ELR (cell line): Measurements from ENCODE around the gene KIRREL3.

Experiments
- DNase-seq: peaks from one replicate; pipeline ENCODE4 v3.0.0-alpha.2; 2015; ENCODE audit warnings: low read depth

Gene KIRREL3

GRCh38 chr11:126914941-126915340, 85.6 kb downstream of the KIRREL3 start:
- DNase-seq: no peak

- DNase-seq: no peak
Measured at GRCh38 chr11:126914166-126914565, 86.4 kb downstream of the KIRREL3 start.

GRCh38 chr11:126904520-126904919, 96.0 kb downstream of the KIRREL3 start:
- no peak for DNase-seq

- no peak for DNase-seq
Measured at GRCh38 chr11:126901783-126902182, 98.8 kb downstream of the KIRREL3 start.

GRCh38 chr11:126899961-126900748, 100.4 kb downstream of the KIRREL3 start:
- no peak for DNase-seq

GRCh38 chr11:126898802-126899201, 101.8 kb downstream of the KIRREL3 start:
- no peak for DNase-seq

- no peak for DNase-seq
Measured at GRCh38 chr11:126897430-126897829, 103.1 kb downstream of the KIRREL3 start.

DNA sequence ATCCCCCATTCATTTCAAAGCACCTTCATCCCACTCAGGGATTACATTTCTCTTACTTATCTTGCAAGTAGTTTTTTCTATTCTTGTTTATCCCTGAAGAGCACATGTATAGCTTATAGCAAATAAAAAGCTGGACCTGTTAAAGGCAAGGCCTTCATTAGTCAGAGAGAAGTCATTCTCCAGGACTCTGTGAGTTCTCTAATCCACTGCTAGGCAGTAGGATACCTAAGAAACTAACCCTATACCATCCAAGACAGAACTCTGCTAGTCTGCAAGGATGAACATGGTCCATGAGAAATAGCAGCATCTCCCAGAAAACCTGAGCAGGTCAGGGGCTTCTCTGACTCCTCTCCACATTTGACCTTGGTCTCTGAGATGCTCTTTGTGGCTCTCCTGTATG, 104.5 kb downstream of the KIRREL3 start:
- no peak for DNase-seq

DNA sequence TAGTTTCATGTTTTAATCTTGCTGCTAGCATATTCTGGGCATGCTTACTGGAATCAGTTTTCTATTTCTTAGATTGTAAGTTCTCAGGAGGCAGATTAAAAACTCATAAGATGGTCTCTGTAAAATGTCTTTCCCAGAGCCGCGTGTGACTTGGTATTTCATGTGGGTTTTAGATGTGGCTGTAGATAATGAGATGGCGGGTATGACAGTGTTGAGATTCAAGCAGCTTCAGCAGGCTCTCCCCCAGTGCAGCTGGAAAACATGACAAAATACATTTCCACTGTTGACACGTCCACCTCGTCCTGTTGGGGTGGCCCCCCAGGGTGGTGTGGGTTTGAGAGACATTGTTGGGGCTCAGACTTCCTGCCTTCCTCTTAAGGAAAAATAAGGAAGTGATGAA, 106.8 kb downstream of the KIRREL3 start:
- DNase-seq: no peak

DNA sequence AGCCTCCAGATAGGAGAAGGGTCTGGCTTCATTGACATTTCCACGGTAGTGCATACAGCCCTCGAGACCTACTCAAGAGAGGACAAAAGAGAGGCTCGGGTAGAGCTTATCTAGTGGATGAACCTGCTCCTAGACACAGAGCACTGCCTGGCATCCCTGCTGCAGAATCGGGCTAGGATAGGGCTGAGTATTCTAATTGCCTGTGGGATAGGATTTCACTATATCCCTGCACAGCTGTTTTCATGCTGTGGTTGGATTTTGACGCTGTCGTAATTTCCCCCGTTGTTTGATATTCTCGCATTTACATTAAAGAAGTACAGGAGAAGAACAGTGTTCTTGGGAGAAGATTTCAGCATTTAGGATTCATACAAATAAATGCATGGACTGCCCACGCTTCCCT, 107.8 kb downstream of the KIRREL3 start:
- DNase-seq: no peak

- DNase-seq: no peak
Measured at GRCh38 chr11:126891556-126892217, 108.9 kb downstream of the KIRREL3 start.

- DNase-seq: no peak
Measured at GRCh38 chr11:126890561-126890960, 110.0 kb downstream of the KIRREL3 start.

DNA sequence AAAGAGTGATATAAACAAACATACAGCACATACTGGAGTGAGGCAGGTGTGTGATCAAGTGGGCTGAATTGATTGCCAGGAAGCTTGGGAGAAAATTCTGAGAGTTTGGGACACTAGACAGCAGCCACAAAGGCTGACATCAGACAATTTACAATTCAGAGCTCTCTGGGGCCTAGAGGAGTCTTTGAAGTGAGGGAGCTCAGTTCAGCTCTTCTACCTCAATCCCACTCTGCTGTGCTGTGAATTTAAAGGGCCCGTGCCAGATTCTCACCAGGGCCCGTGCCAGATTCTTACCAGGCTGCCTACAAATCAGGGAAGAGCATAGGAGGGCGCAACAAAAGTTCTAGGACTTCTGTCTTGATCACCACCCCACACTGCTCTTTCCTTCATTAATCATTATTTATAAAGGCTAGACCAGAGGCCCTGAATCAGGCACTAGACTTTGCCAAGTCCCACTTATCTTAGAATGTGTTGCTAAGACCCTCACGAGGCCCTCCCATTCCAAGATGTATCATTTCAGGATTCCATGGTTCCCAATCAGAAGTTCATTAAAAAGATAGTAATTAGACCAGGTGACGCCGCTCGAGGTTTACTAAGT, 112.4 kb downstream of the KIRREL3 start:
- DNase-seq: no peak

DNA sequence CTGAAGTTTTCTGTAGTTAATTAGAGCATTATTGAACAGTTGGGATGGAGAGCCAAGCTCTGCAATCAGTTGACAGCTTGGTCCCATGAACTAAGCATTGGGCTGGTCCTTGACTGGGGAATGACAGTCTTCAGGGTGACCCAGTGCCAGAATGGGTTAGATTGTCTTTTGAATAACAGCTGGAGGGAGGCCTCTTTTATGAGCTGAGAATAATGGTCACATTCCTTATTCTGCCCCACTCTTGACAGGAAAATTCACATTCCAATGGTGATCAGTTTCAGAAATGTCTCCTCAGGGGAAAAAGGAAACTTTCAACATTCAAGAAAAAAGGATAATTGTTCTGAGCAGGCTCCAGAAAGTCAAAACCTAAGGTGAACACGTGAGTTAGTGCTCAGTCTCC, 113.9 kb downstream of the KIRREL3 start:
- DNase-seq: no peak

DNA sequence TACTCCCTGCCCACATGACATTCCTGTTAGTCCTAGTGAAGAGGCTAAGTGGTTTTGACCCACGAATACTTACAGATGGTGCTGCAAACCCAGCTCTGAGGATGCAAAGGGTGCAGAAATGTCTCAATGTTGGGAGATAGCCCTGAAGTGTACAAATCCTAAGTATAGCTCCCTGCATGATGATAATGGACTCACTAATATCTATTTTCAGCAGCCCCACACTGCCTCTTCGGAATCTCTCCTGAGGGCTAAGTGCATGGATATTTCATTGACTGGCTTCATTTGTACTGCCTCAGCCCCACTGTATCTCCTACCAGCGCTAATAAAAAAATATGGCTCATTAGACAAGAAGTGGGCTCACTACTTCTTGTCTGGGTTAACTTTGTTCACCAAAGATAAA, 114.5 kb downstream of the KIRREL3 start:
- no peak for DNase-seq

GRCh38 chr11:126884594-126884993, 116.0 kb downstream of the KIRREL3 start:
- DNase-seq: no peak

GRCh38 chr11:126884192-126884591, 116.4 kb downstream of the KIRREL3 start:
- no peak for DNase-seq

DNA sequence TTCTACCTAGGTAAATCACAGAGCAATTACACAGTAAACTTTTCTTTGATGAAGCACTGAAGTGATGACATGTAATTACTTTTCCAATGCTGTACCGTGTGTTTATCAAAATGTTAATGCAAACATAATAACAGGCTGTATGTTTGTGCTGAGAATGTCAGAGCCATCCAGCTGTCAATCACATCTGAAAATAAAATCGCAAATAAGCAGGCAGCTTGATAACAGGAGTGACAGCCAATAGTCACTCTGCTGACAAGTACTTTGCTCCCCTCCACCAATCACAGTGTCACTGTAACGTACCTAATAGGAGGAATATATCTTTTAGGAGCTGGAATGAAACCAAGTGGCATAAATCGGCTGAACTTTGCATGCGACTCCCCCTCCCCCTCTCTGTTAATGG, 119.7 kb downstream of the KIRREL3 start:
- DNase-seq: no peak

- DNase-seq: peak; percentile 61
Measured at GRCh38 chr11:126879516-126879915, 121.1 kb downstream of the KIRREL3 start.

DNA sequence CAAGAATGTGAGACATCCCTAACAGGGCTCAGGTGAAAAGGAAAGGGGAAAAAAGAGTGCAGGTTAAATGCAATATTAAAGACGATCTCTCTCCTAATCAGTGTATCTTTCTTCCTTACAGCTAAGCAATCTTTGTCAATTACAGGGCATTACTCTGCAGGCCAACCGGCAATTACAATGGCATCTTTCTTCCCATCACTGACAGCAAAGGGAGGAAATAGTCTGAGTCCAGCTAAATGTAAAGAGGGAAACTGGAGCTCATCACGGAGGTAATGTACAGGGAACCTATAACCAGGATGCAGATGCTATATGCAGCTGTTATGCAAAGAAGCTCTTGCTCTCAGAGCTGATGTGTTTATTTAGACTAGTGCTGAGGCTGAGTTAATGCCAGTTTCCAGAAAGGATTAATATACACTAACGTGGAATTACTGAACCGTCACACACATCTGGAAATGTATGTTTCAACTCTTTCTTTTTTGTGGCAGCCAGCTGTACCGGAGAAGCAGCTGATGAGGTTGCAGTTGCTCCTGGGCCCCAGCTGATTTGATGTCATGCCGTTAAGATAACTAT, 121.6 kb downstream of the KIRREL3 start:
- DNase-seq: no peak

DNA sequence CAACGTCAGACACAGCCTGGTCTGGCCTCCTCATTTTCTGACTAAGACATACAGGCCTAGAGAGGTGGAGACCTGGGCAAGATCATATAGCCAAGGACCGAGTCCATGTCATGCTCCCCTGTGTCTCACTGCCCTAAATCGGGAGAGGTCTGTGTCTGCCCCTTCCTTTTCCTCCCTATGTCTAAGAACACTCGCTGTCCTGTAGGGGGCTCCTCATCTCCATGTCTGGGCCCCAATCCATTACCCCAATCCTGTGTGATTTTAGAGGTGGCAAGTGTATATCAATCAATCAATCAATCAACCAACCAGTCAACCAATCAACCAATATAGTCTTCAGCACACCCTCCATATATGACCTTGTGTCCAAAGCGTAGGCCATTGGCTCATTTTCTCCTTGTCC, 125.7 kb downstream of the KIRREL3 start:
- DNase-seq: no peak

- no peak for DNase-seq
Measured at GRCh38 chr11:126874276-126874675, 126.3 kb downstream of the KIRREL3 start.

DNA sequence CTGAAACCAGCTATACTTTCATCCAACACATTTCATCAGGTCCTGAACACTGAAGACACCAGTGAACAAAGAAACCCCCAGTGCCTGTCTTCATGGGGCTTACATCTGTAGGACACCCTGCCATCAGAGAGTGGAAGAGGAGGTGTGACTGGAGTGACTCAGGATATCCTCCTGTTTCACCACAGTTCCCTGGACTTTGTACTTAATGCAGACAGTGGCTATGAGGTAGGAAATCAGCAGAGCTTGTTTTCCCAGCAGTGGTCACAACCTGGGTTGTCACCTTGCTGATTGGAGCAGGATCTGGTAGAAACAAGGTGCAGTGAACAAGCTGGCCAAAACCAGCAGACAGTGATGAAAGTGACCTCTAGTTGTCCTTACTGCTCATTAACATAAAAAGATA, 128.8 kb downstream of the KIRREL3 start:
- no peak for DNase-seq
